Hematopoietic multipotent progenitor cell treated with erythropoietin and hydrocortisone succinate and interleukin-3 and kit ligand, for 17 days (in vitro differentiated cells): Measurements from ENCODE around the gene IL23A.
"Not testable (repeated sequence)": the region's sequence is repeated elsewhere in the genome, so short reads cannot be mapped to it uniquely, and the experiment has no call there.

Source experiments
- DNase-seq: peaks from one replicate; pipeline ENCODE4 v3.0.0-alpha.2; 2015; ENCODE audit warnings: low spot score

The IL23A gene

DNA sequence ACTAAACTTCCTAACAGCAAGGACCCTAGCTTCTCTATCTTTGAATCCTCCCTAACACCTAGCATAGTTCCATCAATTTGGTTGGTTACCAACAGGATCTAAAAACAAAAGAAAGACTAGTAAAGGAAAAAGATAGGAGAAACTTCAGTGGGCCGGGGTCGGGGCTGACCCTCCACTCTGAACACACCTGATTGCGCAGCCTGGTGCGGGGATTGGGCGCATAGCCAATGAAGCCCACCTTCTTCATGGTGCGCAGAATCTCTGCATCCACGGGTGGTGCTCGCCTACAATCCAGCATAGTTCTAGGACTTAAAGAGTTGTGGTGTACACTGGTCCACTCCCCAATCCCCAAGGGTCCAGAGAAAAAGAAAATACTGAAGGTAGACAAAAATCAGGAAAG is 12.6 kb upstream of the IL23A start:
- DNase-seq: no peak

DNA sequence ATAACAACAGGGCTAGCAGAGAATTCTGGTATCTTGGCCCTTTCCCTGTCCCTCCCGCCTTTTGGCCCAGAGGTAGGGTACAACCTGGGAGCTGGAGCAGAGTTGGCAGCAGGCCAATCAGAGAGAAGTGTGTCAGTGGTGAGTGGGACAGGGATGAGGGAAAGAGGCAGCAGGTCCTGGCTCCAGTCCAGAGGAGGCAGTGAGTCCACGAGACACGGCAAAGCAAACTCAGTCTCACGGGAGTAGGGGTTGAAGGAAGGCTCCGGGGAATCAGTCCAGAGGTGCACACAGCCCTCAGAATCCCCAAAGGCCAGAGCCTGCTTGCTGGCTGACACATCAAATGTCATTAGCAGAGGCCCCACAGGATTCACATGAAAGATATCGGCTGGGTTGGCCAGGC is 12.2 kb upstream of the IL23A start:
- DNase-seq: no peak

DNA sequence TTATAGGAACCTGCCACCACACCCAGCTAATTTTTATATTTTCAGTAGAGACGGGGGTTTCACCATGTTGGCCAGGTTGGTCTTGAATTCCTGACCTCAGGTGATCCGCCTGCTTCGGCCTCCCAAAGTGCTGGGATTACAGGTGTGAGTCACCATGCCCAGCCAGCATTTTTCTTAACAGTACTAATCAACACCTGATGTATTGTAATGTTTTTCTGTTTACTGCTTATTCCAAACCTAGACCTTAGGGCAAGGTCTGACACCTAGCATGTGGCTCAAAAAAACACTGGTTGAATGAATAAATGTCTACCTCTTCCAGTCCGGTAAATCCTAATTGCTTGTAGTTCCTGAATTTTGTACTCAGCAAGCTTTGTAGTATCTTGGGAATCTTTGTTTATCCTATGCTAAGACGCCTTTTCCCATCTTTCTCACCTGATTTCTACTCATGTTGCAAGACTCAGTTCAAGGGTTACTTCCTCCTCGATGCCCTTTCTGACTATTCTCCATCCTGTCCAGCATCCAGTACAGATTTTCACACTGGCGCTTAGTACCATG is 7.7 kb upstream of the IL23A start:
- no peak for DNase-seq

DNA sequence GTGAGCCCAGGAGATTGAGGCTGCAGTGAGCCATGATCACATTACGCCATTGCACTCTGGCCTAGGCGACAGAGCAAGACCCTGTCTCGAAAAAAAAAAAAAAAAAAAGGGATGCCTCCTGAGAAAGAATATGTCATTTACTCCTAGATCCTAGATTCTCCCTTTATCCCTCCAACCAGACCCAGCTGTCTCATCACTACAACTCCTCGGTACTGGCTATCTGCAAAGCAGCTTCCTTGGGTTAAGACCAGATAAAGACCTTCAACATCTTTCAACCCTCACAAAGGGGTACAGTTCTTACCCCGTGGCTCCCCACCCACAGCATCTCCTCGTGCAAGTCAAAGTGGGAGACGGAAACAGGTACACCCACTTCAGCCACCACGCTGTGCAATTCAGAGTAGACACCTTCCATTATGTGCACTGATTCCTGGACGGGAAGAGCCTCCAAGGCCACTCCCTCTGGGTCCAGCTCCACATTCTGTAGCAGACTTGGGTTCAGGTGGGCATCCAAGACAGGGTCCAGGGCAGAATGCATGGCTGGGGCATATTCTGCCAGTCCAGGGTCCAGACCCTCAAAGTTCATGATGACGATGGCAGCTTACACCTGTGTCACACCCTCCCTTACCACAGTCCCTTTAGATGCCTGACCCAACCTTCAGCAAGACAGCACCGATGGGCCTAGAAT is 6.0 kb upstream of the IL23A start:
- no peak for DNase-seq

DNA sequence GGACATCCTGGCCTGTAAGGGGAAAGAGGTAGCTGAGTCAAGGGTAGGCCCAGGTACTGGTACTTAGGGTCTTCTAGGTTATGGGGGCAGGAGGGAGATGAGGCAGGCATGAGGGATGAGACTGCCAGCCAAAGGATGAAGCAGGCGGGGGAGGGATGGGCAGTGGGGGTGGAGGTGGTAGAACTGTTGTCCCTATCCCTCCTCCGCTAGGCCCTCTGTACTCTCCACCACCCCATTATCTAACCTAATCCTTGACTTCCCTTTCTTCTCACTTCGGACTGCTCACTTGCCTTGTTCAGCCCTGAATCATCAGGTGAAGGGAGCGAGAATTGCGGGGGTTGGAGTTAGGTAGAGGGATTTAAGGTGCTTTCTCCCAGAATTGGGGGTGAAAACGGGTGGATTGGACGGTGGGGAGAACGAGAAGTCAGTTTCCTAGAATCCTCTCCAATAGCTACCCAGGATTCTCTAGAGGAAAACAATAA is 5.4 kb upstream of the IL23A start:
- DNase-seq: no peak

DNA sequence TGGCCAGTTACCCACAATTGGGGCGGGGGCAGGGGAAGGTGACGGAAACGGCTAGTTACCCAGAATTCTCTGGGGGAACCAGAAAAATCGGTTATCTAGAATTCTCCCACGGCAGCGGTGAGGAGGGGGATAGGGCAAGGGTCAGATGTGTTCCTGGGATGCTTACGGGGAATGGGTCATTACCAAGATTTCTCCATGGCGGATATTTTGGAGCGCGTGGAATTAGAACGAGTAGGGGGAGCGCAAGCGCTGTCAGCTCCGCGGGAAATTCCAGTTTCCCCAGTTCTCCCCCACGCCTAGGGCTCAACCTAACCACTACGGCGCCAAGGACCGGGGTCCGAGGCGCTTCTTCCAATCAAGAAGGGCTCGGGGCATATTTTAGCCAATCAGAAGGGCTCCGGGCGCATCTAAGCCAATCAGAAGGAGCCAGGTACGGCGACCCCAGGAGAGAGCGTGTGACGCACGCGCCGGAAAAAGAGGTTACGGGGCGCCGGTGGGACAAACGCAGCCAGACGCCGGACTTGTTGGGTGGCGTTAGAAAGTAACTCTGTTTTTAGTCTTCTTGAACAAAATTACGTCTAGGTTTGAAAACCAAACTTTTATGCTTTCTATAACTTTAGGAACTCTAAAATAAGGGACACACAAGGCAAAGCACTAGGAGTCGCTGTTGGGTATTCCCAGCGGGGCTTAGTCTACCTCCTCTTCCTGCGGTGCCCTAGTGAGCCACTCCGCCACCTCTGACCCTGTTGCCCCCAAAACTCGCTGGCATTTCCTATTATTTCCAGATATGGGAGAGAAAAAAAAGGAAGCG is 4.8 kb upstream of the IL23A start, which contains the start of gene PAN2:
Gene PAN2, minus strand, starts transcription at position 322 of the 811 bp plus-strand sequence. CDS start 906 bp downstream, outside the sequence.
- DNase-seq: peak; percentile 92

DNA sequence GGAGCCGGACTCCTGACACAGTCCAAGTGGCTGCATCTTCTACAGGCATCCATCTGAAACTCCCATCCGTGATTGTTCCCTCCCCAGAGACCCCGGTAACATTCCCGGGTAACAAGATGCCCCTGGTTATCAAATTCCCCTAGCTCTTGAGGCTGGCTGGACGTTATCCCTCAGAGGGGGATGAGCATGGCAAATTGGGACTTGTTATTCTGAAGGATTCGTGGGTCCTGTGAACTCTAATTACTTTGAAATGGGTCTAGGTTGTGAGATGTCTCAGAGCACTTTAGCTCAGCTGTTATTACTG is 4.2 kb upstream of the IL23A start:
- no peak for DNase-seq

DNA sequence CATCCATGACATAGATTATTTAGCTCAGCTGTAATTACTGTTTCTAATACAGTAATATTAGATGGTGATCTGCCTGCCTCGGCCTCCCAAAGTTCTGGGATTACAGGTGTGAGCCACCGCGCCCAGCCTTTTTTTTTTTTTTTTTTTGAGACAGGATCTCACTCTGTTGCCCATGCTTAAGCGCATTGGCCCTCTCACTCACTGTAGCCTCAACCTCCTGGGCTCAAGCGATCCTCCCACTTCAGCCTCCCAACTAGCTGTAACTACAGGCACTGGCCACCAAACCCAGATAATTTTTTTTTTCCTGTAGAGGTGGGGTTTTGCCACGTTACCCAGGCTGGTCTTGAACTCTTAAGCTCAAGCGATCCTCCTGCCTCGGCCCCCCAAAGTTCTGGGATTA is 3.2 kb upstream of the IL23A start:
- not testable (repeated sequence) for DNase-seq

DNA sequence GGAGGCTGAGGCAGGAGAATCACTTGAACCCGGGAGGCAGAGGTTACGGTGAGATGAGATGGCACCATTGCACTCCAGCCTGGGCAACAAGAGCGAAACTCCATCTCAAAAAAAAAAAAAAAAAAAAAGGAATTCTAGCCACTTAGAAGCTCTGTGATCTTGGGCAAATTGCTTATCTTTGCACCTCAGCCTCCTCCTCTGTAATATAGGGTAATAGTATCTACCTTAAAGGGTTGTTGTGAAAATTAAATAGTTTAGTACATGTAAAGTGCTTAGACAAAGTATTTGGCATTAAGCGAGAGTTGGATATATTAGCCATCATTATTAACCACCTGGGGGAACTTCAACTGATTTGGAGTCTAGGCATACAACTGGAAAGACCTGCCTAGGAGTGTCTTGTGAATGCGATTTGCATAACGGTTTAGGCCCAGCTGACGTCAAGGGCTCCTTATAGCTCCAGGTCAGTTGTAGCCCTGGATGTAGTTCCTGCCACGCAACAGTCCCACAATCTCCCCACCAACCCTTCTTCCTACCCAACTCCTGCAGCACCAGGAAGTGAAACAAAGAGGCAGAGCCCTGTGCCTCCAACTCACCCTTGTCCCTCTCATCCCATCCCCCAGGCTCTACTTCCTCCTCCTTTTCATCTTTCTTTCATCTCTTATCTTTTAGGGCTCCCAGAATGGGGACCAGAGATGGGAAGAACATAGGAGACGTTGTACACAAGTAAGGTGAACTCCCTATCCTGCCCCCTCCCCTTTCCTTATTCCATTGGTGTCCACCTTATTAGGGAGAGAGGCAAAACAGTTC is 2.1 kb upstream of the IL23A start:
- no peak for DNase-seq

DNA sequence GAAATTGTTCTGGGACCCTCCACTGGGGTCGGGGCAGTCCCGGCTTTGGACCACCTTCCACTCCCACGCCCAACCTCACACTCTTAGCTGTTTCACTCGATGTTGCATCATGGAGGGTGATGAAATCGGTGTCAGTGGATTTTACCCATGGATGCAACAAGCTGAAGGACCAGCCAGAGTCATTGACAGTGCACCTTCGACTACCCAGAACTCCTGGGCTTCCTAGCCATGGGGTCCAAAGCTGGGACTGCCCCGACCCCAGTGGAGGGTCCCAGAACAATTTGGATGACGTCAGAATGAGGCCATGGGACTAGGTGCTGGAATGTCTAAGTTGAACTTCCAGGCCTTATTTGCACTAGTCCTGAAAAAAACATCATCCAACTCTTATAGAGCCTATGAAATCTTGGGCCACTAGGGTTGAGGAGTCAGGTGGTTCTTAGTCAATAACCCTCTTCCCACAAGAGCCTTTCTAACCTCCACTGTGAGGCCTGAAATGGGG is 882 bp upstream of the IL23A start:
- no peak for DNase-seq

DNA sequence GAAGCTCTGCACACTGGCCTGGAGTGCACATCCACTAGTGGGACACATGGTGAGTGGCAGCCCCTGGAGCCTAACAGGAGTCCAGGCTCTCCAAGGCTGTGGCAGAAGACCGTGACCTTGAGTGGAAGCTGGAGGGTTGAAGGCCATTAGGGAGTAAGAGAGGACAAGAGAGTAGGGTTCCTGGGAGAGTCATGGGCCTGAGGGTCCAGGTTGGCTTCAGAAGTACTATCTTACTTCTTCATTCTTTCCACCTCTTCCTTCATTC is 406 bp downstream of the IL23A start:
- no peak for DNase-seq

DNA sequence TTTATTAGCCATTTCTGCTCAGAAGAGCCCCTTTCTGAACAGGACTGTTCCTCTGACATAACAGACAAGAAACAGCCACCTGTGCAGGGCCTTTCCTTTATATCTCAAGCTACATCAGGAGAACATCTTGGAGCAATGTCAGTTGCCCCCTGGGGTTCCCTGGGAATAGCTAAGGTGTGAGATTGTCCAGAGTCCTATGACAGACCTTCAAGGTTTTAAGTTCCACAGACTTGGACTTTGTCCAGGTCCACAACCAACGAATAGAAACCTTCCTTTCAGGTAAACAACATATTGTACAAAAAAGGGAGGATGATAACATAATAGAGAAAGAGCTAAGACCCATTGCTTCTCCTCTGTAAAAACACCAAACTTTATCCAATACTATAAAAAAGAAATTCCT is 2.9 kb downstream of the IL23A start:
- DNase-seq: no peak

DNA sequence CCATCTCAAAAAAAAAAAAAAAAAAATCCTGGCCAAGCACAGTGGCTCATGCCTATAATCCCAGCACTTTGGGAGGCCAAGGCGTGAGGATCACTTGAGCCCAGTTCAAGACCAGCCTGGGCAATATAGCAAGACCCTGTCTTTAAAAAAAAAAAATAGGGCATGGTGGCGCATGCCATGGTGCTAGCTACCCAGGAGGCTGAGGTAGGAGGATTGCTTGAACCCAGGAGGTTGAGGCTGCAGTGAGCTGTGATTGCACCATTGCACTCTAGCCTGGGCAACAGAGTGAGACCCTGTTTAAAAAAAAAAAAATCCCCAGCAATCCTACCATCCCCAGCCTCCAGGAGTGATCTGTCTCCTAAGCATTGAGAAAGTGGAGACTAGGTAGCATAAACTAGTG is 3.6 kb downstream of the IL23A start:
- DNase-seq: not testable (repeated sequence)

DNA sequence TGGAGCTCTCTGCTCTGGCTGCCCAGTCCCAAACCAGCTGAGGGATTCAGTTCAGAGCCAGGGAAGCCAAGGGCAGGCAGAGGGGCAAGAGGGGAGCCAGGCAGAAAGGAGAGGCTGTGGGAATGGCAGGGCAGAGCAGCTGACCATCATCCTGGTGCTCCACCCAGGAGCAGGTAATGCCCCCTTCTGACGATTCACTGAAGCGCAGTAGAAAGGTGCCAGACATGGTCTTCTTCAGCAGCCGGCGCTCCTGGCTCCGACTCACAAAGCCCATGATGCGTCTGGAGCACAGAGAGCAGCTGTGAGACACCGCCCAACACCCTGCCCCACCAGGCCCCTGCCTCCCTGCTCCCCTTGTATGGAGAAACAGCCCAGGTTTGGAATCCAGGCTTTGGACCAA is 8.0 kb downstream of the IL23A start:
- no peak for DNase-seq

DNA sequence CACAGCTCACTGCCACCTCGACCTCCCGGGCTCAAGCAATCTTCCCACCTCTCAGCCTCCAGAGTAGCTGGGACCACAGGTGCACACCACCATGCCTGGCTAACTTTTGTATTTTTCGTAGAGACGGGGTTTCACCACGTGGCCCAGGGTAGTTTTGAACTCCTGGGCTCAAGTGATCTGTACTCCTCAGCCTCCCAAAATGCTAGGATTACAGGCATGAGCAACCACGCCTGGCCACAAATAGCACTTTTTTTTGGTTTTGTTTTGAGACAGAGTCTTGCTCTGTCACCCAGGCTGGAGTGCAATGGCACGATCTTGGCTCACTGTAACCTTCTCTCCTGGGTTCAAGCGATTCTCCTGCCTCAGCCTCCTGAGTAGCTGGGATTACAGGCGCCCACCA is 8.6 kb downstream of the IL23A start:
- not testable (repeated sequence) for DNase-seq

DNA sequence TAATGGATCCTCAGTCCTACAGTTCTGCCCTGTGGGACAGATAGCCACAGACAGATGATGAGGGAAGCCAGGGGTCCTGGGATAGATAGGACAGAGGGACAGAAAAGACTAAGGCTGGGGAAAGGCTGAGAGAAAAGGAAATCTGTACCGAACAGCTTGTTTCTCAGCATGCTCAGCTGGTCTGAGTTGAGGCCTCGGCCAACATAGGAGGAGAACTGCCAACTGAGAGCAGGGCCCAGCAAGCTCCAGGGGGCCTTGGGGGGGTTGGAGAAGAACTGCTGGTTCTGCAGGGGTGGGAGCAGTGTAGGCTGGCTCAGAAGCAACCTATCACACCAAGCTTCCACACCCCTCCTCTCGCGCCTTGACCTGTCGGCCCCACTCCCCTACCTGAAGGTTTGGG is 10.1 kb downstream of the IL23A start:
- DNase-seq: no peak

DNA sequence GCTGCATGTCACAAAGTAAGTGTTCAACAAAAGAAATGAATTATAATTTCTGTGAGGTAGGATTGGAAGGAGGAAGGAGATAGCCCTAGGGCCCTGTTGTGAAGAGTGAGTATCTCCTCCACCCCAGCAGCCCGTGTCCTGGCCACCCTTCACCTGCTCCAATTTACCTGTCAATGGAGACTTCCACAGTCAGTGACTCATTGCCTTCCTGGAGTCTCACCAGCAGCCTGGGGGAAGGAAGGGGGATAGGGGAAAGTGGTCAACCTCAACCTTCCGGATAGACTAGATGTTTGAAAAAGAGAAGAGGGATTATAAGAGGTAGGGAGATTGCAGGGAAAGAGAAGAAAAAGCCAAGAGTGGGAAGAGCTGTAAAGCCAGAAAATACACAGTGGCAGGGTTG is 12.0 kb downstream of the IL23A start:
- no peak for DNase-seq

DNA sequence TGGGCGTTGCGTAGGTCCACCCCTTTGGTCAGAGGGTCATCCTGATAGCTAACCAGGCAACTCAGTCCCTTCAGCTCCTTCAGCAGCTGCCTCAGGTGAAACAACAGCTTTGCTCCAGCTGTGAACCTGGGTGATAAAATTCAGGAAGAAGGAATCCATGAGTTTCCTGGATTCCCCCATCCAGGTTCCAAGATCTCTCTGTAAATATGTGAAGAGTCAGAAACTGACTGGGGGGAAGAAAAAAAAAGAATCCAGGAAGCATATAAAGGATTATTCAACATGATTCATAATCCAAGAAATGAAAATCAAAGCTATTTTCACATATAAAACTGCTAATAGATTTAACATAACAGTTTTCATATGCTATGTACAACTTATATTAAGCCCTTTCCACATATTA is 12.6 kb downstream of the IL23A start:
- DNase-seq: no peak

DNA sequence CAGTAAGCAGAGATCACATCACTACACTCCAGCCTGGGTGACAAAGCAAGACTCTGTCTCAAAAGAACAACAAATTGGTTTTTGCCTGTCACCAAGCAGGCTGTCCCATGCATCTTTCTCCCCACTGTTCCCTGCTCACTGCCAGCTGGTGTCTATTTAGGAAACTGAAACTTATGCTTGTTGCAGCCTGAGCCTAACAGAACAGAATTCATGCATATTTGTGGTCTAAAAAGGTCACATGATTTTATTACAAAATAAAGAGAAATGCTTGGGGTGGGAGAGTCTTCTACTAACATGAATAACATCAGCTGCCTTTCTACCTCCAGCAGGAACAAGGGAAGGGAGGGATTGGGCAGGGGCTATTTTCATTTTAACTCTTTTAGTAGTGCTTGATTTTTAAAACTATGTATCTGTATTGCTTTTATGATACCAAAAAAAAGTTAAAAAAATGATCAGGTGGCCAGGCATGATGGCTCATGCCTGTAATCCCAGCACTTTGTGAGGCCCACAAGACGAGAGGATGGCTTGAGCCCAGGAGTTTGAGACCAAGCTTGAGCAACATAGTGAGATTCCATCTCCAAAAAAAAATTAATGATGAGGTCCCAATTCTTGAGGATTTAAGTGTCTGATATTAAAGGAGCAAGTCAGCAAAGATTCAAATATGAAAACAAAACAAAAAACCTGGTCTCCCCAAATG is 20.3 kb downstream of the IL23A start:
- no peak for DNase-seq

DNA sequence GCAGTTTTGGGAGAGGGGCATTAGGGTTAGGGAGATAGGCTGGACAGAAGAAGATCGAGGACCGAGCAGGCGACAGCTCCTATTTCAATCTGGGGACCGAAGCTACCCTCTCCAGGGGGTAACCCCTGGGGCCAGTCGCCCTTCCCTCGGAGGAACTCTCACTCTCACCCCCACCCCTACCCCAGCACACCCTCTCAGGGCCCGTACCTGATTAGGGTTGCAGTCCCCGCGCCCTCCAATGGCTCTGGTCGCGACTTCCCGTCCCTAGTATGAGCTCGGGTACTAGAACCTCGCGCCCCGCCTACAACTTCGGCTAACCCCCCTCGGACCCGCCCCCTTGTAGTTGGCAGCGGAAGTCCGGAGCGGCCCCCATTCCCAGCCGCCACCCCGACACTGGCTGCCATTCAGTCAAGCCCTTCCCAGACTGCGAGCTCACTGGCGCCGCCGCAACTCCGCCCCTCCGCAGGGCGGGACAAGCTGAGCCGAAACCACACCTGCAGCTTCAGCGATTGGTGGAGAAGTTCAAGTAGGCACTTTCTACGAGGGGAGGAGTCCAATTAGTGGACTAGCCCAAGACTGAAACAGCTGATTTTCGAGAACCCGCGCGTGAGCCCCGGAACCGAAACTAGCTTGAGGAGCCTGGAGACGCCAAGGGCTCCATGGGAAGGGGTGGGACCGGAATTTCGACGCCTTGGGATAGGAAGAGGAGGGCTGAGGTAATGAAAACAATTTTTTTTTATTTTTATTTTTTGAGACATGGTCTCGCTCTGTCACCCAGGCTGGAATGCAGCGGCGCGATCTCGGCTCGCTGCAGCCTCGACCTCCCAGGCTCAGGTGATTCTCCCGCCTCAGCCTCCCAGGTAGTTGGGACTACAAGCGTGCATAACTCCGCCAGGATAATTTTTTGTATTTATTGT is 21.4 kb downstream of the IL23A start, which contains the start of gene STAT2:
Gene STAT2, minus strand, starts transcription at position 257 of the 917 bp plus-strand sequence. CDS start 3,536 bp downstream, outside the sequence.
- DNase-seq: peak; percentile 97
